AG08396 (cell line): ENCODE results near the gene ALG9.
"Not testable (repeated sequence)": the region's sequence is repeated elsewhere in the genome, so short reads cannot be mapped to it uniquely, and the experiment has no call there.

ENCODE experiments used
- DNase-seq: peaks from one replicate; pipeline ENCODE4 v3.0.0; 2012; ENCODE audit warnings: low spot score, mixed read lengths

ALG9 gene

DNA sequence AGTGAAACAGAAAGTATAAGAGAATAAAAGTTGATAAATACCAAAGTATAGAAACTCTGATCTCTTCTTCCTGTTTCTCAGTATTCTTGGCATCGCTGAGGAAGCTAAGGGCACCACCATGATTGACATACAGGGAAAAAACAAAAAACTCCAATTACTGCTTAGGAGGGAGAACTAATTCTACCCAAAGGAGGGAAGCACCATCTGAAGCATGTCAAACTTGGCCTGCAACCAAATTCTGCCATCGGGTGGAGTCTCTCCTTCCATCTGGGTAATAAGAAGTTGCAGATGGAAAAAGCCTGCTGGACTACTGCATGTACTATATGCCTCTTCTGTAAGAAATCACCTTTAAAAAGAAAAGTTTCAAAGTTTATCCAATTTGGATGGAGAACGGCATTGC lies 74.7 kb downstream of the ALG9 start:
- no peak for DNase-seq

DNA sequence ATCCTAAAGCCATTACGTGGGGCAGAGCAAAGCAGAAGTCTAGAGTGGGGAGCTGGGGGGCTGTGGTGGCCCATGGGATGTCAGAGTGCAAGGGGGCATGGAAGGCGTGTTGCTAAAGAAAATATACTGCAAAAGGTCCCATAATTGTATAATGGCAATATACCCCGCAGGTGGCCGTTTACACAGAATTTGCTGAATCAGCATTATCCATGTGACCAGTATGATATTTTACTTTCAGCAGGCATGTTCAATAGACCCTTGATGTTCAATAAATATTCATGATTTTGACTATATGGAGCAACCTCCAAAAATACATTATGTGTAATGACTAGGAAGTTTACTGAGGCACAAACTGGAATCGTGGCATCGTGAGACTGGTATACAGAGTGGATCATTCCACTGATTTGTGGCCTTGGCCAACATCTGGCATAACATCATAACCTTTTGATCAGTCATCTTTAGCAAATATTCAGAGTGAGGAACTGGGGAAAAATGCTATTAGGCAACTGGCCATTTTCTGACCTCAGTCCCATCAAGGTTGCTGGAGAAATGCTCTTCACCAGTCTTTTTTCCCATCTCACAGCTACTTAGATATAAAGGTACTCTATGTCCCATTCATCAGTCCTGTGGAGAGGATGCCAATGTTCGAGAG lies 75.9 kb downstream of the ALG9 start:
- peak; percentile 46 for DNase-seq

DNA sequence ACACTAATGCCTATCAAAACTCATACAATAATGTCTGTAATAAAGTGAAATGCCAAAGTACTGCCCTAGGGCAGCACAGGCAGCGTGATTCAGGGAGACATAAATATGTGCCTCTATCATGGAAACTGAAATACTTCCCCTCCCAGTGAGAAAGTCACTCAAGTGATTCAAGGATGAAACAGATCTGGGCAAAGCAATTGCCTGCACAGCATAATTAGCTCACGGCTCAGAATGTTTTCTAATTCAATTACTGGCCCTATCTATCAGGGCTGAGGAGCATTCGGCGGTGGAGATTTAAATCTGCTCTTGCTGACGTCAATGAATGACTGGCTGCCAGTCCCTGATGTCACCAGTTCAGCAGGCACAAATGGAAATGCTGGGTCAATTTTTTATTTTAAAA lies 77.5 kb downstream of the ALG9 start:
- DNase-seq = peak; percentile 19

DNA sequence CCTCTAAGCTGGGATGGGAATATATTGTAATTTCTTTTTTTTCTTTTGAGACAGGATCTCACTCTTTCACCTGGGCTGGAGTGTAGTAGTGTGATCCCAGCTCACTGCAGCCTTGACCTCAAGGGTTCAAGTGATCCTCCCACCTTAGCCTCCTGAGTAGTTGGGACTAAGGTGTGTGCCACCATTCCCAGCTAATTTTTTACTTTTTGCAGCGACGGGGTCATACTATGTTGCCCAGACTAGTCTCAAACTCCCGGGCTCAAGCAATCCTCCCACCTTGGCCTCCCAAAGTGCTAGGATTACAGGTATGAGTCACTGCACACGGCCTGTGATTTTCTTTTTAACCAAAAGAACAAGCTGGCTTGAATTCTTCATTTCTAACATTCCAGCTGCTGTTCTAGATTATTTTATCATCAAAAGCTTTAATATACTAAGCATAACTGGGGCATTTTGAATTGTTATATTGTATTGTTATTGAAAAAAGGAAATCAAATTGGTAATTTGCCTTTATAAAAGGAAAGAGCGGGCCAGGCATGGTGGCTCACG lies 78.4 kb downstream of the ALG9 start:
- DNase-seq = no peak

DNA sequence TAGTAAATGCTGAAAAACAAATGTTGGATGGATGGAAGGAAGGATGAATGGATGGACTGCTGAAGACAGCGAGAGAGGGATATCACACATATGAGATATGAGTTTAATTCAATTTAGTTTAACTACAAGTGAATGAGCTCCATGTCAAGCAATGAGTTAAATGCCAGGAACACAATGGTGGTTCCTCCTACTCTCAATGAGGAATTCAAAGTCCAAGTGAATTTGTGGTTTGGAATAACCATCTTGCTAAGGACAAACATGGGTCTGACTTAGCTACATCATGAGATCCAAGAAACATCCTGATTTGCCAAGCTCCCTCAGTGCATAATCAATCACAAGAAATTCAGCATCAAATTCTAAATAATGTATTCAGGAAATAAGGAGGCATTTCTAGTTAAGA lies 79.1 kb downstream of the ALG9 start:
- no peak for DNase-seq

DNA sequence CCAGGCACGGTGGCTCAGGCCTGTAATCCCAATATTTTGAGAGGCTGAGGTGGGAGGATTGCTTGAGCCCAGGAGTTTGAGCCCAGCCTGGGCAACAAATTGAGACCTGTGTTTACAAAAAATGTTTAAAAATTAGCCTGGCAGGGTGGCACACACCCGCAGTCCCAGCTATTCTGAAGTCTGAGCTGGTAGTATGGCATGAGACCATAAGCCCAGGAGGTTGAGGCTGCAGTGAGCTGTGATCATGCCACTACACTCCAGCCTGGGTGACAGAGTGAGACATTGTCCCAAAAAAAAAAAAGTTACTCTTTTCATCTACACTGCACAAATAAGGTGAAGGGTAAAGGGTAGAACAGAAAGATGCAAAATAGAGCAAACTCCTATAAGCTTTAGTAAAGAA lies 82.9 kb downstream of the ALG9 start:
- no peak for DNase-seq

DNA sequence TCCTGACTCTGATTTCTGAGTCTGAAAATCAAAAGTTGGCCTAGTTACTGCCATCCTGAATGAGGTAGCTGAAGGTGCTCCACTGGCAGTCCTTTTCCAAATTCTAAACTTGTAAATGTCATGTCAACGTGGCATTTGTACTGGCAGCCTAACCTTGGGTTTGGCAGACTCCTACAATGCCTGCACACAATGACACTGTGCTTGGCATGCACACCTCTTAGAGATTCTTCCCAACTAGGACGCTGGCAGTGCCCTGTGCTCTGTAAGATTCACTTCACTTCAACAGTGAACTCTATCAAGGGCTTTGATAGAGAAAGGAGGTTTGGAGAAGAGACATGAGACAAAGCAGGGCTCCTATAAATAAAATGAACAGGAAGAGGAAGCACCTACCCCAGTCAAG lies 83.3 kb downstream of the ALG9 start:
- no peak for DNase-seq

DNA sequence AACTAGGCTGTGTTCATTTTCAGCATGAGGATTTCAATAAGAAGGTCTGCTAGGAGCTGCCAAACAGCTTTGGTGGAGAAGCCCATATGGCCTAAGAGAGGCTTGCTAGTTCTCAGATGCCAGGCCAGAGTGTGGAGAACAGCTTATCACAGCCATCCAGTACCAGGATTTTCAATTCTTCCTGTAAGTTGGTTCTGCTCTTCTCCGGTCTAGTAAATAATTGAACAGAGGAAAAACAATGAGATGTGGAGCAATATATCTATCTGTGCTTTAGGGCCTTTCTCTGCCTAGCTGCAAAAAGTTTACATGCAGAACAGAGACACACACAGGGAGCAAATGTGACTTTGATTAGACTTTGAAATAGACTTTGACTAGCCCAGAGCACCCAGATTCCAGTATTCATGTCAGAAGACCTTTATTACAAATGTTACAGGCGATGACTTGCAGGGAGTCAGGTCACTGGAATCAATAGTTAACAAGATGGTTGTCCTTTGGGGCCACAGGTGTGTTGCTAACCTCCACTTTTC lies 85.4 kb downstream of the ALG9 start:
- no peak for DNase-seq

DNA sequence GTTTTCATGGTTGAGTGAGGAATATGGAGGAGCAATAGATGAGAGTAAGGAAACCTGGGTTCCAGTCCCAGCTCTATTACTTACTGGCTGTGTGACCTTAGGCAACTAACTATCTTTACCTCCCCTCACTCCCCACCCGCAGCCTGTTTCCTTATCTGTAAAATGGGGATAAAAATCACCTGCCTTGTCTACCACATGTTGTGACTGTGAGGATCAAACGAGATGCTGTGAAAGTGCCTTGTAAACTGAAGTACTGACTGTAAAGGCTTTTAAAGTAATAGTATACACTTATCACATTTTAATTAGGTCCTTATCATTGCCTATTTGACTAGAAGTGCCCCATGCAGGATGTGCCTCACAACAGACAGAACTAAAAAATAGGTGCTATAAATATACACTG lies 86.3 kb downstream of the ALG9 start:
- no peak for DNase-seq

DNA sequence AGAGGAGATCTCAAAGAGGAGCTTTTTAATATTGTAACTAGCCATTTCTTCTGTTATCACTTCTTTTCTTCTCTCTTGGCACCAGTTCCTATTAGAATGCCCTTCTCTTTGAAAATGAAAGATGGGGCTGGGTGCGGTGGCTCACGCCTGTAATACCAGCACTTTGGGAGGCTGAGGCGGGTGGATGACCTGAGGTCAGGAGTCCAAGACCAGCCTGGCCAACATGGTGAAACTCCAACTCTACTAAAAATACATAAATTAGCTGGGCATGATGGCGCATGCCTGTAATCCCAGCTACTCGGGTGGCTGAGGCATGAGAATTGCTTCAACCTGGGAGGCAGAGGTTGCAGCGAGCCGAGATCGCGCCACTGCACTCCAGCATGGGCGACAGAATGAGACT lies 87.1 kb downstream of the ALG9 start:
- DNase-seq = not testable (repeated sequence)

DNA sequence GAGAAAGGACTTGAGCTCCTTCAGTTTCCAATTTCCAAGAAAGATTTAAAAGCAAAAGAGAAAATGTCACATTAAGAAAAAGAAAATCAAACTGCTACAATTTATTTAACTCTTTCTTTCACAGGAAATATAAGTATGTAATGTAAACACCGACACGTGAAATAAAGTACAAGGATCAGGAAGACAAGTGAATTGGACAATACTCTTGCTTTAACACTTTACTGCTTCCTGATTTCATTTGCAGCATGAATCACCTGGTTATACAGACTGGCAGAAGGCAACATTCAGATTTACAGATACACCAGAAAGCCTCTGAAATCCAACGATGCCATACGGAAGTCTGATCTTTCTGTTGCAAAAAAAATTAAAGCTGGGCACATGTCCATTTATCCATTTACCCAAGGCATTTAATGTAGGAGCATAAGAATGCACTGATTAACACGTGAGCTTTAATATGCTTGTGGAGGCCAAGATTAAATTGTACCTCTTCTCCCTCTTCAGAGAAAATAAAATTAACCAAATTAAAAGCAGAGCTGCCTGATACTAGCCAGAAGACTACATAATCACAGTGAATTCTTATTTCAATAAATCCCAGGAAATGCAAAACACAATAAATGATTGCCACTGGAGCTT lies 89.2 kb downstream of the ALG9 start:
- DNase-seq = no peak

DNA sequence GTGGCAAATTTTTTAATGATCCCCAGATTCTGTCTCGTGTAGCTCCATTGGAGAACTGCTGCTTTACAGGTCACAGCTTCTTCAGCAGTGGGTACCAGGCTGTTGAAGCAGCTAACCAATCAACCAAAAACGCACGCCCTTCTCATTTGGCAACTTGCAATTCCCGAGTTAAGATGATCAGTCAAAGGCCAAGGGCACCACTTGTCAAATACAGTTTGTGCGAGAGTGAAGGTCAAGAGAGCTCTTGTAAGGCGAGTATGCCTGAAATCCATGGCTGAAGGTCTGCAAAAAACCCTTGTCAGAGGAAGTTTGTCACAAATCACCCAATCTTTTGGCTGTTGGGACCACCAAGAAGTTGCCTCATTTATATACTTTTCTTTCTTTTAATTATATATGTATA lies 92.3 kb downstream of the ALG9 start:
- no peak for DNase-seq

DNA sequence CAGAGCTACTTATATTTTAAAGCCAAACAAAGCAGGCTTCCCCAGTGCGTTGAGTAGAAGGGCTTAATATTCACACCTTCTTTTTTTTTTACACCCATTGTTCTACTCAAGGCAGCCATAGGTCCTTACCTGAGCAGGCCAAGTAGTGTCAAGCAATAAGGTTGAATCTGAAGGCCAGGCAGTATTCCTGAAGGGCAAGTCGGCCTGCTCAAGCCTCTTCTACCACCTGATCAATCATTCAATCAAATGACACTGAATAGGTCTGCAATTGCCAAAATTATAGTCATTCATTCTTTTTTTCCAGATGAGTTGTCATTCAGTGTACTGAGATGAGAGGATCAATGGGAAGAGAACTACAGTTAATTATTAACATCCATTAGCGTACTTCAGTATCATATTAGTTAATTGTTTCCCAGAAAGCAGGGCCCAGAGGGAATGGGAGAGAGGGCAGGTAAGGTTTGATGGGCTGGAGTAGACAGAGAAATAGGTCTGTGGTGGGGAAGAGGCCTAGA lies 93.3 kb downstream of the ALG9 start:
- no peak for DNase-seq

DNA sequence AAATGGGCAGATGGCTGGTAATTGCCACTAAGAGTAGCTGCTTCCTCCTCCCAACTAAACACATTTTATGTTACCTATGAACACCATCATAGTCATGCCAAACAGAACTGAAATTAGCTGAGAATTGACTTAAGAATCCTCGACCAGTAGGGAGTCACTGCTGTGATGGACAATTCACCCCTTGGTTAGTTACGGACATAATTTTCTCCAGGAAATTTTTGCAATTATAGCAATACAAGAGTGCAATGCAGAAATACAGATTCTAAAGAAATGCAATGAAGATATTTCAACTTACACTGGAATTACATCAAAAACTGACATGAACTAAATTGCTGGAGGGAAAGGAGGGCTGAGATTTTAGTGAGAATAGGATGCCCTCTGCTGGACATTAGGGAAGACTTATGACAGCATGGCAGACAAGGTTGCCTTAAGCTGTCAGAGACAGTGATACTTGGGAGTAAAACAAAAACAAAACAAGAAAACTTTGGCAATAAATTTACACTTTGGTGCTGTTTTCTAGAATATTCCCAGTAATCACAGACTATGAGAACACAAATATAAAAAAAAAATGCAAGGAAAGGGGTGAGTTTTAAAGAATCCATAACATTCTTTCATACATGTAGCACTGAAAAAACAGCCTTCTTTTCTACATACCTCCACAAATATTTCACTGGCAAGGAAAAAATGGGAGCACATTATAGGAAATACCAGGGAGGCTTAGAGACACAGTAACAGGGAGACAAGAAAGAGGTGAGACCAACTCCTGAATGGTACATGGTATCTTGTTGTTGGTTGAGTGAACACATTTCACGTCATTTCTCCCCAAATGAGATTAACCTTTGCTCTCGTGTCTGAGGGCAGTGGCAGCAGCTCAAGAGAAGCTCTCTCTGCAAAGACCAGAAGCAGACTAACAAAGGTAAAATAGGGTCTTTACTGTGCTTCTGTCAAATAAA lies 94.0 kb downstream of the ALG9 start:
- DNase-seq = peak; percentile 63

DNA sequence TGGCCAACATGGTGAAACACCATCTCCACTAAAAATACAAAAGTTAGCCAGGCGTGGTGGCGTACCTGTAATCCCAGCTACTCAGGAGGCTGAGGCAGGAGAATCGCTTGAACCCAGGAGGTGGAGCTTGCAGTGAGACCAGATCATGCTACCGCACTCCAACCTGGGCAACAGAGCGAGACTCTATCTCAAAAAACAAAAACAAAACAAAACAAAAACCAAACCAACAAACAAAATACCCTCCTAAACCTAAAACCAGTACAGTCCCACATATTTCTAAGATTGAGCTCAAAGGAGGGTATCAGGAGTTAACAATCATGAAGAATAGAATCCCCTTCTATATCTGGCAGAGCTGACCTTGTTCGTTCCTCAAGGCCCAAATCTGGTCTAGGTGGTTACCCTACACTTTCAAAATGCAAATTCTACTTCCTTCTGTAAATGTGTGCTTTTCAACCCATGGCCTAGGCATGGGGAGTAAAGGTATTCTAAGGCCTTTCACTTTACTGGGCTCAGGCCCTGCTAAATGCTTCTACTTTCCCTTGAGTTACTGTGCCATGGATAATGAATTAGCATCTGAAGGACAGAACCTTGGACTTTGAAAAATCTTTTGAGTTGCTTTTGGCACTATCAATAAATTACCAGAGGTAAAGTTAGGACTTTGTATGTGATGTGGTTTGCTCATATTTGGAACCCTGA lies 94.8 kb downstream of the ALG9 start:
- DNase-seq = no peak

DNA sequence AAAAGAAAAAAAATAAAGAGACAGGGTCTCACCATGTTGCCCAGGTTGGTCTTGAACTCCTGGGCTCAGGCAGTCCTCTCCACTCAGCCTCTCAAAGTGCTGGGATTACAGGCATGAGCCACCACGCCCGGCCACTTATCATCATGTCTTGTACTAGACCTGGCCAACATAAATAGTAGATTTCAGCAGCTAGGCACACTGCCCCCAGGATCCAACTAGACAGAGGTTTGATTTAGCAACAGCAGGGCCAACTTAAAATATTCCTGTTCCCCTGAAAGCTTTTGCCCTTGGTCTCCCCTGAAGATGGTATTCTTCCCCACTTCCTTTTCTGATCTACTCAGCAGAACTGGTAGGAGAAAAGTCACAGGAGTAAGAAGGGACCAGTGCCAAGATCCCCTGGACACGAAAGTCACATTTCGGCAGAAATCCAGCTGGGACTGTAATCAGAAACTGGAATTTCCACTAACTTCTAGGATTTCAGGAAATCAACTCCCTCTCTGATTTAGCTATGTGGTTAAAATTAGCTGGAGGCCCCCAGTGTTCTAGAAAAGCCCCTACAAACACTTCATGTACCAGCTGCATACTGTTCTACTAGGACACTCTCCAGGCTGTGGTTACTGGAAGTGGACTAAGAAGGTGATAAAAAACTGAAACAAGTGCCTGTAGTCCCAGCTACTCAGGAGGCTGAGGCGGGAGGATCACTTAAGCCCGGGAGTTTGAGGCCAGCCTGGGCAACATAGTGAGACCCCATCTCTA lies 96.2 kb downstream of the ALG9 start:
- peak; percentile 10 for DNase-seq

DNA sequence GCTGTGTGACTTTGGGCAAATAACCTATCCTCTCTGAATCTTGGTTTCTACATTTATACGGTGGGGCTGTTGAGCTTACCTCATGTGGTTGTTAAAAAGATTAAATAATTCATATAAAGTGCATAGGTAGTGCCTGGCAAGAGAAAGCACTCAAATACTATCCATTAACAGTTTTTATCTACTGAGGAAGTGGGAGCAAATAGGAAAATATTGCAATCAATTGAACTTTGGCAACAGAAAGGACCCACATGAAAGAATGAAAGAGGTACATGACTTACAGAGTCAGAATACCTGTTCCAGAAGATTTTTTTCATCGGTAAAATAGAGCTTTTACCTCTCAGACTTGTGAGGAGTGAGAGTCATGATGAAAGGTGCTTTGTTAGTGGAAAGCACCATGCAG lies 98.8 kb downstream of the ALG9 start:
- no peak for DNase-seq

DNA sequence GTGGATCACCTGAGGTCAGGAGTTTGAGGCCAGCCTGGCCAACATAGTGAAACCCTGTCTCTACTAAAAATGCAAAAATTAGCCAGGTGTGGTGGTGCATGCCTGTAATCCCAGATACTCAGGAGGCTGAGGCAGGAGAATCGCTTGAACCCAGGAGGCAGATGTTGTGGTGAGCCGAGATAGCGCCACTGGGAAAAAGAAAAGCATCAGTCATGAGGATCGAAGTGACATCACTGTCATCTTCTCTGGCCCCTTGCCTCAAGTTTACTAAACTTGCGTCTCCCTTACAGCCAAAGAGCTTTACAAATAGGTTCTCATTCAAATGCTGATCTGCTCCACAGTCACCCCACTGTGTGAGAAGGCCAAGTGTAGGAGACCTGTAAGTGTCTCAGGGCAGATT lies 100.2 kb downstream of the ALG9 start:
- DNase-seq = not testable (repeated sequence)

DNA sequence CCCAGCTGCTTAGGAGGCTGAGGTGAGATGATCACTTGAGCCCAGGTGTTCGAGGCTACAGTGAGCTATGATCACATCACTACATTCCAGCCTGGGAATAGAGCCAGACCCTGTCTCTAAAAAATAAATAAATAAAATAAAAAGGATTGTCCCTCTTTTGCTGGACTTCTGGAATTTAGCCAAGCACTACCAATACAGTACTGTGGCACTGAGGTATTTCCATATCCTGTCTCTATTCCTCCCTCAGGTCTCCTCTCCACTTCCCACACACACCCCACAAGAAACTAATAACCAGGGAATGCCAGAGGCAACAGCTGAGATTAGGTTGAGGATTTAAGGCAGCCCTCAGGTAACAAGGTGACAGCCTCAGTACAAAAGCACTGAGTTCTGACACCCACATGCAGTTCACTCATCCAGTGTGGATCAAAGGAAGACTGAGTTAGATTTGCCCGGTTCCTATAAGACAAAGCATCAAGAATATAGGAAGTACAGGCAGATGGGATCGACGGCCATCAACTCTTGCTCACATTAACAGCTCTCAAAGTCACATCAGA lies 100.7 kb downstream of the ALG9 start:
- no peak for DNase-seq

DNA sequence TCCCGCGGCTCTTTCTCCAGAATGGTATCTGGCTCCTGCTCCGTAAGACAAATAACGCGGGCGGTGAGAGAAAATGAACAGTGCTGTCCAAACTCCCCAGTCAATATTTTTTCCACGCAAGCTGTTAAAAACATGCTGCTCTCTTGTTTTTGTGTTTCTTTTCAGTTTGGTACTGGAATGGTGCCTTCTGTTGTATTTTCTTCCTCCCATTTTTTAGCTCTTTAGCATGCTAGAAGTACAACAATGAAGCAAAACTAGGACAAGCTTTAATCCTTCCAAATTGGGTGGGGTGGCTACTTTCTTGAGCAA lies 104.6 kb downstream of the ALG9 start:
- DNase-seq = no peak
